Measurements from ENCODE around the gene PTPRN2.
"Not testable (repeated sequence)": the region's sequence is repeated elsewhere in the genome, so short reads cannot be mapped to it uniquely, and the experiment has no call there.

PTPRN2 gene

GRCh38 chr7:157847756-157848487, 739.7 kb downstream of the PTPRN2 start:
- DNase-seq: not testable (repeated sequence)

- DNase-seq: not testable (repeated sequence)
These were observed 740.9 kb downstream of the PTPRN2 start for GRCh38 chr7:157846746-157847145.

GRCh38 chr7:157846271-157846670, 741.4 kb downstream of the PTPRN2 start:
- no peak for DNase-seq

GRCh38 chr7:157845203-157845835, 742.3 kb downstream of the PTPRN2 start:
- DNase-seq: no peak

- DNase-seq: no peak
These were observed 743.0 kb downstream of the PTPRN2 start for GRCh38 chr7:157844611-157845010.

GRCh38 chr7:157844141-157844540, 743.5 kb downstream of the PTPRN2 start:
- no peak for DNase-seq

- no peak for DNase-seq
These were observed 744.1 kb downstream of the PTPRN2 start for GRCh38 chr7:157843336-157844140.

- no peak for DNase-seq
These were observed 745.8 kb downstream of the PTPRN2 start for GRCh38 chr7:157841773-157842370.

- no peak for DNase-seq
These were observed 746.5 kb downstream of the PTPRN2 start for GRCh38 chr7:157840914-157841772.

GRCh38 chr7:157840174-157840913, 747.3 kb downstream of the PTPRN2 start:
- DNase-seq: no peak

GRCh38 chr7:157839672-157840167, 747.9 kb downstream of the PTPRN2 start:
- DNase-seq: no peak

- DNase-seq: no peak
These were observed 748.4 kb downstream of the PTPRN2 start for GRCh38 chr7:157839226-157839625.

GRCh38 chr7:157837561-157837960, 750.1 kb downstream of the PTPRN2 start:
- no peak for DNase-seq

- DNase-seq: no peak
These were observed 750.6 kb downstream of the PTPRN2 start for GRCh38 chr7:157837047-157837446.

- DNase-seq: no peak
These were observed 753.0 kb downstream of the PTPRN2 start for GRCh38 chr7:157834501-157835163.

- no peak for DNase-seq
These were observed 754.6 kb downstream of the PTPRN2 start for GRCh38 chr7:157832866-157833607.

GRCh38 chr7:157832421-157832820, 755.2 kb downstream of the PTPRN2 start:
- DNase-seq: no peak

GRCh38 chr7:157832006-157832405, 755.6 kb downstream of the PTPRN2 start:
- no peak for DNase-seq

GRCh38 chr7:157831143-157831905, 756.3 kb downstream of the PTPRN2 start:
- DNase-seq: no peak
